GM21576 (cell line): ENCODE results near the gene KLK7.
"Not testable (repeated sequence)": the region's sequence is repeated elsewhere in the genome, so short reads cannot be mapped to it uniquely, and the experiment has no call there.

ENCODE experiments used
- ATAC-seq: cut with Tn5 transposase; IDR thresholded peaks from one replicate; pipeline ENCODE4 v1.9.1; 2021; ENCODE audit warnings: mild to moderate bottlenecking, moderate library complexity; ENCODE audit not compliant: unreplicated experiment

KLK7 gene

DNA sequence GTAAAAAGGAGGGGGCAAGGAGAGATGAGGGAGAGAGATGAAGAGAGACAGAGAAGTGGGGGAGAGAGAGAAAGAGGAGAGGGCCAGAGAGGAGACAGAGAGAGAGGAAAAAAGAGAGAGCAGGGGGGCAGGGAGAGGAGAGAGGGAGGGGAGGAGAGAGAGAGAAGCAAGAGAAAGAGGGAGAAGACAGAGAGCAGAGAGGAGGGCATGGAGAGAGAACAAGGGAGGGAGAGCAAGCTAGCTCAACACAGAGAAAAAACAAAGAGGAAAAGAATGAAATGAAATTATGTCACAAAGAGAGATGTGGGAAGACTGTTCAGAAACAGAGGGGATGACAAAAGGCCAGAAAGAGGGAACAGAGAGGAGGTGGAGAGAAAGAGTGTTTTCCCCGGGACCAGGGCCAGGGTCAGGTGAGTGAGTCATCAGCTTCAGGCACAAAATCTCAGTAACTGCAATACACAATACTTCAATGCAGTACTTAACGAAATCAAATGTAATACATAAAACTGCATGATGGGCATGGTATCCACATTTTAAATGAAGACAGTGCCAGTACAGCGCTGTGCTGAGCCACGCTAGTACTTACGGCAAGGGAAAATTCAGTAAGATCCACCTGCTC is 4.8 kb downstream of the KLK7 start:
- ATAC-seq = no peak

GRCh38 chr19:50977626-50978025 is 6.1 kb downstream of the KLK7 start:
- no peak for ATAC-seq

DNA sequence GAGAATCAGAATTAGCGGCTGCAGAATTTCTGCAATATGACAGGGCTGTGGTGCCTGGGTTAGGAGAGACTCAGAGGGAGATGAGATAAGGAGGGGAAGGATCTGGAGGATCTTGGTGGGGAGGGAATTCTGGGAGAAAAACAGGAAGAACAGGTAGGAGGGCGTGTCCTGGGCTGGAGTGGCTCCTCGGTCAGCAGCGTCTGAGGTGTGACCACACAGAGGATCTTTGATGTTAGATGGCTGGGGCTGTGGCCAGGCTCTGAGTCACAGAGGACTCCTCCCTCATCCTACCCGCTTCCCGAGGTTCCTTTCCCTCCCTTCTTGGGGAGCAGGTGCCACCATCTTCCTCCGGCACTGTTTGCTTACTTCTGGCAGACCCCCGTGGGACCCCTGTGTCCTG is 8.0 kb downstream of the KLK7 start:
- ATAC-seq = no peak

- ATAC-seq = no peak
These were observed 8.8 kb downstream of the KLK7 start for GRCh38 chr19:50974702-50975556.

- ATAC-seq = no peak
These were observed 10.8 kb downstream of the KLK7 start for GRCh38 chr19:50972795-50973376.

DNA sequence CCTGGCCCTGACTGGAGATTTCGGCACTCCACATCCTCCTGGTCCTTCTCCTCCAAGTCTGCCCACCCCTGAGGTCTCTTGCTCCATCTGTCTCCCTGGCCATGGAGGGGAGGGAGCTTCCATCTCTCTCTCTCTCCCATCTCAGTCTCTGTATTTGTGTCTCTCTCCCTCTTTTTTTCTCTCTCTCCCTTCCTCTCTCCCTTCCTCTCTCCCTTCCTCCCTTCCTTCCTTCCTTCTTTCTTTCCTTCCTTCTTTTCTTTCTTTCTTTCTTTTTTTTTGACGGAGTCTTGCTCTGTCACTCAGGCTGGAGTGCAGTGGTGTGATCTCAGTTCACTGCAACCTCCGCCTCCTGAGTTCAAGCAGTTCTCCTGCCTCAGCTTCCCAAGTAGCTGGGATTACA is 13.9 kb downstream of the KLK7 start:
- not testable (repeated sequence) for ATAC-seq

DNA sequence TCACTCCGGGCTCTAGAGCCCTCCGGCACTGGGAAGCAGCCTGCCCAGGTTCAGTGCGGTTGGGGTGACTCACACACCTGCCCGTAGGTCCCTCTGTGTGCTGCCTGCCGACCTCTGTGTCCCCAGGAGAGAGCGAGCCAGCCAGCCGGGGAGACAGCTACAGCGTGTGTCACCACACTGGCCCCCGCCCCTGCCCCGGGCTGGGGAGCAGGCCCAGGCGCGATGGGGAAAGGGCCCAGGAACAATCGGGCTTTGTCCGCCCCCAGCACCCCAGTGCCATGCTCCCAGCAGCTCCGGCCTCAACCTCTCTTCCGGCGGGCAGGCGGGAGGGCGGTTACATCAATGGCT is 14.3 kb downstream of the KLK7 start, which contains the start of gene KLK6:
Gene KLK6, minus strand, starts transcription at position 179 of the 348 bp plus-strand sequence. CDS start 1,487 bp downstream, outside the sequence.
- ATAC-seq = no peak

DNA sequence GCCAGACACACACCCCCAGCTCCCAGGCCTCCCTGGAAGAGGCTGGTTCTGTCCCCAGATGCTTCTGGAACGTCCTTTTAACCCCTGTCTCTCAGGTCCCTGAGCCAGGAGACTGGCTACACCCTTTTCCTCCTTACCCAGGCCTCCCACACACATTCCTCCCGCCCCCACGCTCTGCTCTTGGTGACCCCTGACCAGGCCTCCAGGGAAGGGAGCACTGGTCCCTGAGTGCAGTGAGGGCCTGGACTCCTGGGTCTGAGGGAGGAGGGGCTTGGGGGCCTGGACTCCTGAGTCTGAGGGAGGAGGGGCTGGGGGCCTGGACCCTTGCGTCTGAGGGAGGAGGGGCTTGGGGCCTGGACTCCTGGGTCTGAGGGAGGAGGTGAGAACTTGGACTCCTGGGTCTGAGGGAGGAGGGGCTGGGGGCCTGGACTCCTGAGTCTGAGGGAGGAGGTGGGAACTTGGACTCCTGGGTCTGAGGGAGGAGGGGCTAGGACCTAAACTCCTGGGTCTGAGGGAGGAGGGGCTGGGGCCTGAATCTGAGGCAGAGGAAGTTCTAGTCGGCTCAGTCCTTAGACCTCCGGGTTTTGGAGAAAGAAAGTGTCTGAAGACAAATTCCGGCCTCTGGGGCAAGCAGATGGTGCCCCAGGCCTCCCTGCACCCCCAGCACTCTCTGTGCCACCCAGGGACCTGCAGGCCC is 14.9 kb downstream of the KLK7 start:
- no peak for ATAC-seq

DNA sequence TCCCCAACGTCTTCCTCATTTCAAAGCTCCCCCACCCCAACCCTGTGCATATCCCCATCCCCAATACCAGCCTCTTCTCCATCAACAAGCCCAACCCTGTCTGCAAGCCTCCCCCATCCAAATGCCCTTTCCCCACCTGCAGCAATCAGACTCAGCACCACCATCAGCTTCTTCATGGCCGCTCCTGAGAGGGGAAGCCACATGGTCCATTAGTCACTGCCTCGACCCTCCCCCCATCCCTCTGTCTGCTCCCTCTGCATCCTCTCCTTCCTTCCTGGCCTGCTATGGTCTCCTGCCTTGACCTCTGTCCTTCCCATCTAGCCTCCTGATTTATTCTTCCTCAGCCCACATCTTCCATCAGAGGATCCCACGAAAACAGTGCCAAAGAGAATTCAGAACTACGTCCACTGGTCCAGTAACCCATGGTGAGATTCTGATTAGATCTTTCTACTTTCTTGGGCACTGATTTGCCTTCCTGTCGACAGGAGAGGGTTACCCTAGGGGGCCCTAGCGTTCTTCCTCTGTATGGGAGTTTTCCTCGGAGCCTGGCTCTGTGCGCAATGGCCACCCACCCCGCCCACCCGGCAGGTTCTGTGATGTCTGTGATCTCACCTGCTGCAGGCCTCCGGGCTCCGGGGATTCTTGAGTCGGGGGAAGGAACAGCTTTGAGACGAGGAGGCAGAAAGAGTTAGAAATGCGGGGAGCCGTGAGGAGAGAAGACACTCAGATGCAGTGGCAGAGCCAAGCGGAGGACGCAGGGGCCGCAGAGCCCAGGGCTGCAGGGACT is 15.6 kb downstream of the KLK7 start:
- no peak for ATAC-seq

GRCh38 chr19:50964266-50964665 is 19.5 kb downstream of the KLK7 start:
- ATAC-seq = no peak

DNA sequence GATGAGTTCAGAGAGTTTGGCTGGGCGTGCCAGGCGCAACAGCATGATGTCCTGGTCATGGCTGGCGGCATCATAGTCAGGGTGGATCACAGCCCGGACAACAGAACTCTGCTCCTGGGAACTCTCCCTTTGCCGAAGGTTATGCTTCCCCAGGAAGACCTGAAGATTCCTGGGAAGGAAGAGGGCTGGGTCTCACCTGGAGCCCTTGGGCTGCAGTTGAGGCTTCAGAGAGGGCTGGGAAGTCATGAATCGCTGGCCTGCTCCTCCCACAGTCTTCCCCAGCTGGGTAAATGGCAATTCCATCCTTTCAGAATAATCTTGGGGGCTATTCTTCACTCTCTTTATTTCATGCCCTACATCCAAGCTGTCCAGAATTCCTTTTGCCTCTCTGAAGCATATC is 20.3 kb downstream of the KLK7 start:
- no peak for ATAC-seq

DNA sequence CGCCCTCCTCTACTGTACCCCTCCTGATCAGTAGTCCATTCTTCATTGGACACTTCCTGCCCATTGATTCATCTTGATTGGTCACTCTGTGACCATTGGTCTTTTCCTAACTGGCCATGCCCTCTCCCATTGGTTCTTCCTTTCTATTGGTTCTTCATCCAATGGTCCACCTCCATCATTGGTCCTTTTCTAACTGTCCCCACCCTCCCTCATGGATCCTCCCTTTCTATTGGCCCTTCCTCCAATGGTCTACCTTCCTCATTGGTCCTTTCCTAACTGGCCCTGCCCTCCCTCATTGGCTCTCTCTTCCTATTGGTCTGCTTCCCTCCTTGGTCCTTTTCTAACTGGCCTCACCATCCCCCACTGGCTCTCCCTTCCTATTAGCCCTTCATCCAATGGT is 21.5 kb downstream of the KLK7 start:
- ATAC-seq = no peak

DNA sequence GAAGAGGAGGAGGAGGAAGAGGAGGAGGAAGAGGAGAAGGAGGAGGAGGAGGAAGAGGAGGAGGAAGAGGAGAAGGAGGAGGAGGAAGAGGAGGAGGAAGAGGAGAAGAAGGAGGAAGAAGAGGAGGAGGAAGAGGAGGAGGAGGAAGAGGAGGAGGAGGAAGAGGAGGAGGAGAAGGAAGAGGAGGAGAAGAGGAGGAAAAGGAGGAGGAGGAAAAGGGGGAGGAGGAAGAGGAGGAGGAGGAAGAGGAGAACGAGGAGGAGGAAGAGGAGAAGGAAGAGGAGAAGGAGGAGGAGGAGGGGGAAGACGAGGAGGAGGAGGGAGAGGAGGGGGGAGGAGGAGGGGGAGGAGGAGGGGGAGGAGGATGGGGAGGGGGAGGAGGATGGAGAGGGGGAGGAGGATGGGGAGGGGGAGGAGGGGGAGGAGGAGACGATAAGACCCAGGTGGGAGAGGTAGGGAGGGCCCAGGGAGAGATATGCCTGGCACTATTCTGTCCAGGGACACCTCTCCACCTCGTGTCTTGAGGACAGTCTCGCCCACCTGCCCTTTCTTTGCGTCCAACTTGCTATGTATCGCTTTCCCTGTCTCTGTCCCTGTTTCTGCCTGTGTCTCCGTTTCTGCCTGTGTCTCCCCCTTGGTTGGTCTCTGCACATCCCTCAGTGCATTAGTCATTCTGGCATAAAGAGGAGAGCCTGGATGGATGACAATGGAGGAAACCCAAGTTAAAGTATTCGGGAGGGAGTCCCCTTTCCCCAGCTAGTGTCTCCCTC is 23.8 kb downstream of the KLK7 start:
- no peak for ATAC-seq

- ATAC-seq = no peak
These were observed 26.1 kb downstream of the KLK7 start for GRCh38 chr19:50957587-50957986.

DNA sequence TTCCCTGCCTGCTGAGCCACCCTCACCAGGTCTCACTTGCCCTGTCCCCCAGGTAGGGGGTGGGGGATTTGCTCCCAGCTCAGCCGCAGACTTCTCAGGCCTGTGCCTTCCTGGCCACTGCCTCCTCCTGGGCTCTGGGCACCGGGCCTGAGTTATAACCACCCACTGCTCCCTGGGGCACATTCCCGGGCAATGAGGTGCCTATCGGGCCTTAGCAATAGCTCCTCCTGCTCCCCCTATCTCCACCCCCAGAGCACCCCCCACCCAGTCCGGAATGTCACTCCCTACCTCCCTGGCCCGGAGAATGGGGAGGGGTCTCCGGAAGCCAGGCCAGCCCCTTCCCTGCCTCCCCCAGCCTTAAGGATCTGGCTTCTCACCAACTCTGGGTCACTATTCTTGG is 30.8 kb downstream of the KLK7 start, which contains the start of gene KLK5:
Gene KLK5, minus strand, starts transcription at position 129 of the 400 bp plus-strand sequence. CDS start 381 bp downstream, outside the sequence.
- no peak for ATAC-seq

DNA sequence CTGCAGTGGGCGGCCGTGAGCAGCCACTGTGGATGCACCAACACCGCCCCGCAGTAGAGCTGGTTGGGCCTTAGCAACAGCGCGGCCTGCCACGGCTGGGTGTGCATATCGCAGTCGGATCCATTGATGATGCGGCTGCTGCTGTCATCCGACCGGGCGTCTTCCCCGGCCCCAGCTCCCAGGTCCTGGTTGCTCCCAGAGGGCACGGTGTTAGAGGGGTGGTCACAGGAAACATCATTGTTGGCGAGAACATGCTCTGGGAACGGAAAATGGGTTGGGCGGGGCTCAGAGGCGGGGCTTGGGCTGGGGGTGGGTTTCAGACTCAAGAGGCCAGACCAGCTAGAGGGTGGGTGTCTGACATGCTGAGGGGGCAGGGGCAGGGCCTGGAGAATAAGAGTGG is 33.9 kb downstream of the KLK7 start:
- no peak for ATAC-seq

GRCh38 chr19:50947123-50947522 is 36.6 kb downstream of the KLK7 start:
- no peak for ATAC-seq

DNA sequence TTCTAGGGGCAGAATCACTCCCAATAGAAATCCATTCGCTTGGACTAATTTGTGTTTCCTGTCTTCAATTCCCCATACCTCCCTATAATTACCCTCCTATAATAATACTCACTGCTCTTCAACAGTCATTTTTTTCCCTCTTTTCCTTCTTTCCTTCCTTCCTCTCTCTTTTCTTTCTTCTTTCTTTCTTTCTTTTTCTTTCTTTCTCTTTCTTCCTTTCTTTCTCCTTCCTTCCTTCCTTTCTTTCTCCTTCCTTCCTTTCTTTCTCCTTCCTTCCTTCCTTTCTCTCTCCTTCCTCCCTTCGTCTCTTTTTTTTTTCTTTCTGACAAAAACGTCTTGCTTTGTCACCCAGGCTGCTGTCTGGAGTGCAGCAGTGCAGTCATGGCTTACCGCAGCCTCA is 38.9 kb downstream of the KLK7 start:
- no peak for ATAC-seq

DNA sequence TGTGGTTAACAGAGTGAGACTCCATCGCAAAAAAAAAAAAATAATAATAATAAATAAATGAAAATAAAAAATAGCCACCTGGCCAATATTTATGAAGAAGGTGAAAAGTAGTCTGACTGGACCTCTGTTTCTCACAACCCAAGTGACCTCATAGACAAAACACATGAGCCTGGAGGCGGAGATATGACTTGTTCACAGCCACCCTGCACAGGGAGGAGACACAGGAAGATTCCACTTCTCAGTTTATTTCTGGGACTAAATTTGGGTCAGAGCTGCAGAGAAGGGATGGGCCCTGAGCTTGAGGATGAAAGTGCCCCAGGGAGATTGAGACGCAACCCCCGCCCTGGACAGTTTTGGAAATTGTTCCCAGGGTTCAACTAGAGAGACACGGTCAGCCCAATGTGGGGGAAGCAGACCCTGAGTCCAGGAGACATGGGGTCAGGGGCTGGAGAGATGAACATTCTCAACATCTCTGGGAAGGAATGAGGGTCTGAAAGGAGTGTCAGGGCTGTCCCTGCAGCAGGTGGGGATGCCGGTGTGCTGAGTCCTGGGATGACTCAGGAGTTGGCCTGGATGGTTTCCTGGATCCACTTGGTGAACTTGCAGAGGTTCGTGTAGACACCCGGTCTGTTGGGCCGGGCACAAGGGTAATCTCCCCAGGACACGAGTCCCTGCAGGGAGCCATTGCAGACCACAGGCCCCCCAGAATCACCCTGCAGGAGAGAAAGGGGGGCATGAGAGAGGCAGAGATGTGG is 40.5 kb downstream of the KLK7 start:
- no peak for ATAC-seq
